Activated CD4-positive, alpha-beta T cell treated with anti-CD3 and anti-CD28 coated beads, Interleukin-2, amount 50 U/mL, for 1 hour (primary cell): ENCODE results near the gene AKAP10.
"Not testable (repeated sequence)": the region's sequence is repeated elsewhere in the genome, so short reads cannot be mapped to it uniquely, and the experiment has no call there.

ENCODE experiments used
- DNase-seq: peaks from one replicate; pipeline ENCODE4 v3.0.0-alpha.2; 2020

The AKAP10 gene

GRCh38 chr17:19978805-19979211, 1.2 kb upstream of the AKAP10 start:
- no peak for DNase-seq

- peak; percentile 13 for DNase-seq
Measured at GRCh38 chr17:19978209-19978802, 678 bp upstream of the AKAP10 start.

GRCh38 chr17:19975601-19976000, 2.0 kb downstream of the AKAP10 start:
- no peak for DNase-seq

- no peak for DNase-seq
Measured at GRCh38 chr17:19973156-19973555, 4.5 kb downstream of the AKAP10 start.

GRCh38 chr17:19962954-19963353, 14.7 kb downstream of the AKAP10 start:
- not testable (repeated sequence) for DNase-seq

- no peak for DNase-seq
Measured at GRCh38 chr17:19958023-19958422, 19.6 kb downstream of the AKAP10 start.

- no peak for DNase-seq
Measured at GRCh38 chr17:19955099-19955498, 22.5 kb downstream of the AKAP10 start.

- not testable (repeated sequence) for DNase-seq
Measured at GRCh38 chr17:19951411-19951810, 26.2 kb downstream of the AKAP10 start.

GRCh38 chr17:19950624-19951195, 26.9 kb downstream of the AKAP10 start:
- DNase-seq, result not testable (repeated sequence)

GRCh38 chr17:19948116-19948943, 29.3 kb downstream of the AKAP10 start:
- DNase-seq, result no peak

GRCh38 chr17:19946921-19947320, 30.7 kb downstream of the AKAP10 start:
- no peak for DNase-seq

GRCh38 chr17:19945009-19945626, 32.5 kb downstream of the AKAP10 start:
- DNase-seq, result no peak

GRCh38 chr17:19943599-19943998, 34.0 kb downstream of the AKAP10 start:
- no peak for DNase-seq

- DNase-seq, result no peak
Measured at GRCh38 chr17:19943026-19943425, 34.6 kb downstream of the AKAP10 start.

GRCh38 chr17:19940722-19941464, 36.7 kb downstream of the AKAP10 start:
- no peak for DNase-seq

GRCh38 chr17:19939993-19940721, 37.5 kb downstream of the AKAP10 start:
- no peak for DNase-seq

- DNase-seq, result no peak
Measured at GRCh38 chr17:19938736-19939135, 38.9 kb downstream of the AKAP10 start.

- DNase-seq, result no peak
Measured at GRCh38 chr17:19937522-19937921, 40.1 kb downstream of the AKAP10 start.

- DNase-seq, result no peak
Measured at GRCh38 chr17:19935169-19935568, 42.5 kb downstream of the AKAP10 start.

GRCh38 chr17:19933628-19934027, 44.0 kb downstream of the AKAP10 start:
- DNase-seq, result no peak

- DNase-seq, result no peak
Measured at GRCh38 chr17:19933221-19933620, 44.4 kb downstream of the AKAP10 start.

- DNase-seq, result no peak
Measured at GRCh38 chr17:19928299-19928698, 49.3 kb downstream of the AKAP10 start.
